CD4-positive, alpha-beta T cell treated with Interleukin-21 for 1 hour (primary cell): Measurements from ENCODE around the gene SYDE2.

Experiments used
- DNase-seq: peaks from one replicate; pipeline ENCODE4 v3.0.0-alpha.2; 2020

SYDE2 gene

DNA sequence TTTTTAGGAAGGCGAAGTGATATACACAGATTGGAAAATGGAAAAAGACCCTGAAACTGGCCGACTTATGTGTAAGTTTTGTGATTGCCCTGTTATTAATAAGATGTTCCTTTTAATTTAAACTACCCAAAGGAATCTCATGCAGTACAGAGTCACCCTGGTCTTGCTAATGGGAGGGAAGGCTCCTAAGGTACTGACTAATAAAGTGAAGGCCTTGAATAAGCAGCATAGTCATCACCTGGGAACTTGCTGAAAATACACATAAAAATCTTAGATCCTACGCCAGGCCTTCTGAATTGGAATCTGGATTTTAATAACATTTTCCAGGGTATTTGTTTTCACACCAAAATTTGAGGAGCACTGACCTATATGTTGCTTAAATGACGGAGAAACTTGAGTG lies 79.1 kb downstream of the SYDE2 start:
- no peak for DNase-seq

- no peak for DNase-seq
These were observed 82.1 kb downstream of the SYDE2 start for GRCh38 chr1:85118751-85119150.

- no peak for DNase-seq
These were observed 84.0 kb downstream of the SYDE2 start for GRCh38 chr1:85116856-85117255.

- no peak for DNase-seq
These were observed 84.9 kb downstream of the SYDE2 start for GRCh38 chr1:85115933-85116332.

DNA sequence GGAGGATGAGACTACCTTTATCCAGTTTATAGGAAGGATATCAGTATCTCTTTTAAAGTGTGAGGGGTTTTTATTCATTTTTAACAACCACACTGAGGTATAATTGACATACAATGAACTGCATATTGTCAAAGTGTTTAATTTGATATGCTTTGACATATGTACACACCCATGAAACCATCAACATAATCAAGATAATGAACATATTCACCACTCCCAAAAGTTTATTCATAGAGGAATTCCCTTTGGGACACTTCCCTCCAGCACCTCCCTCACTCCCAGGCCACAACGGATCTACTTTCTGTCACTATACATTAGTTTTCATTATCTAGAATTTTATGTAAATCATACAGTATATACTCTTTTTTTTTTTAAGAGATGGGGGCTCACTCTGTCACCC lies 89.1 kb downstream of the SYDE2 start:
- no peak for DNase-seq

DNA sequence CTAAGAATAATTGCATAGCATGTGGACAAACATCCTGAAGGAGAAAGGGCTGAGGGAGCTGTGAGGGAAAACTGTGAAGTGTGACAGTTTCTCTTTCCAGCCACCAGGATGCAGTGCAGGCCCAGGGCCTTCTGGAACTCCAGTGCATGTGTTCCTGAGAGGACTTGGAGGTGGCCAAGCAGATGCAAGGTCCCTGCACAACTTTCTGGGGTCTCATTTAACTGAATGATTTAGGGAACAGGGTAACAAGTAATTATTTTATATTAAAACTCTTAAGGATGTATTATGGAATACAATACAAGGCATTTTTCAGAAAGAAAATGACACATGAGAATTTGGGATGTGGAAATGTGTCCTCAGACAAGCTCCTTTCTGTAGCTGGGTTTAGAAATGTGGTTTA lies 91.3 kb downstream of the SYDE2 start:
- peak; percentile 50 for DNase-seq
